ENCODE measurements around the gene PAPPA. TPM values are rescaled to one million over a fixed set of nuclear protein-coding genes. Genes with fewer than 3 reads are reported as not detected.

The PAPPA gene
- total and polyA plus RNA-seq, 9 of the 15 experiments (the other 6 are each of a cell fraction or from before 2014, with no cell fraction given): 0.06 to 0.18 (median 0.11) TPM

DNA sequence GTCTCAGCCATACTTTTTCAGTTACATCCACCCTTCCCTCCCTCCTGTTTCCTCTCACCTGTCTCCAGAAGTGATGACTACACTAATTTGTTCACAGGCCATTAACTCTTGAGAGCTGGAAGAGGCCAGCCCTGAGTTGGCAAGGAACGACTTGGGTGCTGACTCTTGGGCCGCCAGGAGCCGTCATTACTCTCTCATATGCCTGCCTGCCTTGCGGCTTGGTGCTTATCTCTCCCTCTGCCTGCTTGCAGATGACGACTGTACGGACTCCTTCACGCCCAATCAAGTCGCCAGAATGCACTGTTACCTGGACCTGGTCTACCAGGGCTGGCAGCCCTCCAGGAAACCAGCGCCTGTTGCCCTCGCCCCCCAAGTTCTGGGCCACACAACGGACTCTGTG lies 66.1 kb downstream of the PAPPA start (continued):
- TF ChIP-seq, protein P1, sequence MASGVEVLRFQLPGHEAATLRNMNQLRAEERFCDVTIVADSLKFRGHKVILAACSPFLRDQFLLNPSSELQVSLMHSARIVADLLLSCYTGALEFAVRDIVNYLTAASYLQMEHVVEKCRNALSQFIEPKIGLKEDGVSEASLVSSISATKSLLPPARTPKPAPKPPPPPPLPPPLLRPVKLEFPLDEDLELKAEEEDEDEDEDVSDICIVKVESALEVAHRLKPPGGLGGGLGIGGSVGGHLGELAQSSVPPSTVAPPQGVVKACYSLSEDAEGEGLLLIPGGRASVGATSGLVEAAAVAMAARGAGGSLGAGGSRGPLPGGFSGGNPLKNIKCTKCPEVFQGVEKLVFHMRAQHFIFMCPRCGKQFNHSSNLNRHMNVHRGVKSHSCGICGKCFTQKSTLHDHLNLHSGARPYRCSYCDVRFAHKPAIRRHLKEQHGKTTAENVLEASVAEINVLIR (CRISPR knock-in tag; IDR thresholded peaks at IDR 0.05): 0 out of 2 replicates have a peak, but pooled peaks have one; percentile 42
- TF ChIP-seq NFIC (IDR thresholded peaks at IDR 0.05) (peak; percentile 53), PPARD (CRISPR knock-in tag; IDR thresholded peaks at IDR 0.05) (no peak), HDAC1 (IDR thresholded peaks at IDR 0.05) (no peak), SIN3A (IDR thresholded peaks at IDR 0.05; ENCODE audit: borderline replicate concordance in 2 of 2, control insufficient read depth in 1 of 2, low read depth in 2 of 2, low read length in 2 of 2) (no peak), EP300 (IDR thresholded peaks at IDR 0.05; ENCODE audit: low read length) (no peak), CBX8 (IDR thresholded peaks at IDR 0.05; ENCODE audit: borderline replicate concordance, extremely low read depth, low read depth, low read length, poor library complexity, severe bottlenecking) (no peak), XRCC3 (IDR thresholded peaks at IDR 0.05) (no peak), ZNF699 (CRISPR knock-in tag; IDR thresholded peaks at IDR 0.05; ENCODE audit: insufficient replicate concordance) (no peak), RBBP5 (IDR thresholded peaks at IDR 0.05; ENCODE audit: borderline replicate concordance, insufficient read depth, low read length, poor library complexity, severe bottlenecking) (no peak), GABPA (tag; conservative IDR thresholded peaks at IDR 0.05; ENCODE audit: low read depth) (no peak), GTF2E2 (tag; IDR thresholded peaks at IDR 0.05) (no peak), RBM22 (IDR thresholded peaks at IDR 0.05; ENCODE audit: low read depth, low read length, poor library complexity, severe bottlenecking) (no peak), ZFP36 (IDR thresholded peaks at IDR 0.05; ENCODE audit: low read depth, low read length, partially characterized antibody) (no peak), C11orf30 (IDR thresholded peaks at IDR 0.05; ENCODE audit: low read depth) (peak; percentile 62; the same call in 1 of the 2 replicates), EWSR1 (IDR thresholded peaks at IDR 0.05; ENCODE audit: borderline replicate concordance, low read depth, partially characterized antibody) (no peak)
- TF ChIP-seq, protein P2, sequence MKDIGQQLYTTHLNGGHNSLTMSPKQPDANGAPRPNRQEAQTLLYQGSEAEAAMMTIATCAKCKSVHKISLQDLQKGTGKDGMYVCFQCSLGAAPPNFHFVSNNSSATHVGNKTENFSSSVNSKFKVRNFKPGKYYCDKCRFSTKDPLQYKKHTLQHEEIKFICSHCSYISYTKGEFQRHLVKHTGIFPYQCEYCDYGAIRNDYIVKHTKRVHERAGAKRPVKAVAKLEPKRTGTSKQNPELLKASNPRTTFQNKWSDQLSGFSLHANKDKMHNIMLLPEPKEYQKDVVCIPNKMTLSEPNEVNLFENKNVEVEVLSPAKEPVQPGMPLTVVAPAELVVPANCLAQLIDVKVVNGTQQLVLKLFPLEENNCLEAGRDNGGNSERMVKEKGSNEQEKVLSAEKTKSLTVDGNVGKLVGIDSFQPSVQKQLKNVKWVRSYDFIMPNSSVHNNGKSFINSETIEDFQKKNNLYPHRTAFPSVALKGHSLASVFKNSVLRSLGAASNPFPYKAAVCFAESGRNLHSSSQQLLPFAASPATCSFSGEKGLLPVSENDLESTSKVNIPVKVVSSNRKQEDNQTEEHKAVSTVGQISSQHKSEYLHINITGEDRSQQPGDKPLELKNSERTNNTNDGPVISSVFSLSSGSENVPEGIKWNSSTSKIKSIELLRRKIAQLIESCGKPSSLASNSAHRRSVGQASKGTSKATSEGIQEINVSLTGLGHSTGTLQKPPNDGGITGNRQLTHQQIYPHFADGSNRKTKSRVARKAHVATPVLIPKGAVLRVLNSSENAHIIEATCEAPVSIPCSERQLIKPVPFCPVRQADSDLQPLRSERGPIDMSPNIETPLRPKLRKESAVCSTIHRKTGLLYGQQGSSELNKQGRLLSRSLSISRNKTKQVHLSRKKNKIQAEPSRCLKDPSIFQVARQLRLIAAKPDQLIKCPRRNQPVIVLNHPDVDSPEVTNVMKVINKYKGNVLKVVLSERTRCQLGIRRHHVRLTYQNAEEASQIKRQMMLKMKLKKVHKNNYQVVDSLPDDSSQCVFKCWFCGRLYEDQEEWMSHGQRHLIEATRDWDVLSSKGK (CRISPR knock-in tag; IDR thresholded peaks at IDR 0.05): no peak
- TF ChIP-seq, protein P3, sequence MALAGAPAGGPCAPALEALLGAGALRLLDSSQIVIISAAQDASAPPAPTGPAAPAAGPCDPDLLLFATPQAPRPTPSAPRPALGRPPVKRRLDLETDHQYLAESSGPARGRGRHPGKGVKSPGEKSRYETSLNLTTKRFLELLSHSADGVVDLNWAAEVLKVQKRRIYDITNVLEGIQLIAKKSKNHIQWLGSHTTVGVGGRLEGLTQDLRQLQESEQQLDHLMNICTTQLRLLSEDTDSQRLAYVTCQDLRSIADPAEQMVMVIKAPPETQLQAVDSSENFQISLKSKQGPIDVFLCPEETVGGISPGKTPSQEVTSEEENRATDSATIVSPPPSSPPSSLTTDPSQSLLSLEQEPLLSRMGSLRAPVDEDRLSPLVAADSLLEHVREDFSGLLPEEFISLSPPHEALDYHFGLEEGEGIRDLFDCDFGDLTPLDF (CRISPR knock-in tag; IDR thresholded peaks at IDR 0.05): no peak
- TF ChIP-seq, protein P4, sequence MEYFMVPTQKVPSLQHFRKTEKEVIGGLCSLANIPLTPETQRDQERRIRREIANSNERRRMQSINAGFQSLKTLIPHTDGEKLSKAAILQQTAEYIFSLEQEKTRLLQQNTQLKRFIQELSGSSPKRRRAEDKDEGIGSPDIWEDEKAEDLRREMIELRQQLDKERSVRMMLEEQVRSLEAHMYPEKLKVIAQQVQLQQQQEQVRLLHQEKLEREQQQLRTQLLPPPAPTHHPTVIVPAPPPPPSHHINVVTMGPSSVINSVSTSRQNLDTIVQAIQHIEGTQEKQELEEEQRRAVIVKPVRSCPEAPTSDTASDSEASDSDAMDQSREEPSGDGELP (CRISPR knock-in tag; IDR thresholded peaks at IDR 0.05; ENCODE audit: borderline replicate concordance): peak; percentile 41; the same call in 1 of the 2 replicates
